ENCODE data around the gene PLTP. TPM values are rescaled to one million over a fixed set of nuclear protein-coding genes. Genes with fewer than 3 reads are reported as not detected.

Gene PLTP
- total RNA-seq, 1 donor from 2014 or later: 97.7 TPM

DNA sequence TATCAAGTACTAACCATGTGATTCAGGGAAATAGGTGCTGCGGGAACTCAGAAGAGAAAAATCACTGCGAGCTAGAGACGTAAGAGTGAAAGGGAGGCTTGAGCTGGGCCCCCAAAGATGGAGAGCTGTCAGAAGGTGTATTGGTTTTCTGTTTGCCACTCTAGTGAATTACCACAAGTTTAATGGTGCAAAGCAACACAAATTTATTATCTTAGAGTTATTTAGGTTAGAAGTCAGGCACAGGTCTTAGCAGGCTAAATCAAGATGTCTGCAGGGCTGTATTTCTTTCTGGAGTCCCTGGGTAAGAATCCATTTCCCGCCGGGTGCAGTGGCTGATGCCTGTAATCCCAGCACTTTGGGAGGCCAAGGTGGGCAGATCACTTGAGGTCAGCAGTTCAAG is 52.0 kb downstream of the PLTP start:
- DNase-seq (no peak), ATAC-seq (no peak)
- intact Hi-C loops (cut with micrococcal nuclease): no loop called here

- no peak for DNase-seq
- intact Hi-C loops (cut with micrococcal nuclease): no loop called here
- peak; percentile 7 for ATAC-seq
Observed at GRCh38 chr20:45857882-45858216, 54.1 kb downstream of the PLTP start.

- intact Hi-C loops (cut with micrococcal nuclease): no loop called here
- ATAC-seq (peak; percentile 99), DNase-seq (peak; percentile 91)
Observed at GRCh38 chr20:45857114-45857881, 54.7 kb downstream of the PLTP start, which contains the start of the genes ACOT8 and ZSWIM3. Gene ACOT8 (minus strand): TSS chr20:45857392. CDS start chr20:45857315, 77 bp downstream. Gene ZSWIM3 (plus strand): TSS chr20:45857614. CDS start chr20:45857826, 212 bp downstream.

DNA sequence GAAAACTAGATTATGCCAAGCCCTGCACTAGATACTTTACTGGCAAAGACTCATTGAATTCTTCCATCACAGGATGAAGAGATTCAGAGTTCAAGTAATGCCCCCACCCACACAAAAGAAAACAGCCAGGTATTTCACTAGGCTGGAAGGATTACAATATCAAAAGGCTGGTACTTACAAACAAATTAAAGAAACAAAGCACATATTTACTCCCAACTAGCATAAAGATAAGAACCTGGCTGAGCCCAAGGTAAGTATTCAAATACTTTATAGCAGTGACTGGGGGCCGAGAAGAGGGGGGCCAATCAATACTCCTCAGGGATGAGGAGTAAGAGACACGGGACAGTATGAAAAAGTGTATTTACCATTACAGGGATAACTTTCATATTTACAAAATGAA is 58.5 kb downstream of the PLTP start:
- intact Hi-C loops (cut with micrococcal nuclease): no loop called here
- ATAC-seq (no peak), DNase-seq (no peak)

- DNase-seq: no peak
- no peak for ATAC-seq
- intact Hi-C loops (cut with micrococcal nuclease): no loop called here
Observed at GRCh38 chr20:45852326-45852725, 59.6 kb downstream of the PLTP start.

DNA sequence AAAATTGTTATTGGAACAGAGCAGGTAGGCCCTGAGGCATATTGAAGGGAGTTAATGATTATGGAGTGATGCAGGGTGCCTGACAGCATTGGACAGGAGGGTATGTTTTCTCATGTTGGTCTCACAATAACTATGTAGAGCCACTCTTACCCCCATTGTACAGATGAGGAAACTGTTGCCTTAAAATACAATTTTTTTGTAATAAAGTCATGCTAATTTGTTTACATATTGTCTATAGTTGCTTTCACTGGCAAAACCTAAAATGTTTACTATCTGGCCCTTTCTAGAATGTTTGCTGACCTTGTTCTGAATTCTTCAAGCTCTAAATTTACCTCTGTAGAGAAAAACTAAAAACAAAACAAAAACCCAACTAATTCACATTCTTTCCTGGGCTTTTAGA is 60.5 kb downstream of the PLTP start:
- ATAC-seq: no peak
- intact Hi-C loops (cut with micrococcal nuclease): no loop called here

DNA sequence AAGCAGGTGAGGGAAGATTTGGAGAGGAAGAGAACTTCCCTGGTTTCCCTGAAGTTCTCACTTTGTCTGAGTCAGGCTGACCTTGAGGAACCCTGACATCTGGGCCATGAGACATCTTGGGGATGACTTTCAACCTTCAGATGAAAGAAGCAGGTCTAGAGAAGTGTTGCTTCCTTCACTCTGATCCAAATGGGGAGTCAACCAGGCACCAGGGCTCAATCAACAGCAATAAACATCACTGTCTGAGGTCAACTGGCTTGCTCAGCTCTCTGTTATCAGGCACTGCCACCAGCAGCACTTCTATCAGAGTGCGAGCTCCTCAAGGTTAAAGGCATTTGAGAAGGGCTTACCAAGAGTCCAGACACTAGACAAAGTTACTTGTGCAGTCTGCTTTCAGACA is 61.0 kb downstream of the PLTP start:
- intact Hi-C loops (cut with micrococcal nuclease): no loop called here
- ATAC-seq: peak; percentile 61
- no peak for DNase-seq

More for the DNA sequence above, 60.5 kb downstream of the PLTP start:
- DNase-seq: no peak

DNA sequence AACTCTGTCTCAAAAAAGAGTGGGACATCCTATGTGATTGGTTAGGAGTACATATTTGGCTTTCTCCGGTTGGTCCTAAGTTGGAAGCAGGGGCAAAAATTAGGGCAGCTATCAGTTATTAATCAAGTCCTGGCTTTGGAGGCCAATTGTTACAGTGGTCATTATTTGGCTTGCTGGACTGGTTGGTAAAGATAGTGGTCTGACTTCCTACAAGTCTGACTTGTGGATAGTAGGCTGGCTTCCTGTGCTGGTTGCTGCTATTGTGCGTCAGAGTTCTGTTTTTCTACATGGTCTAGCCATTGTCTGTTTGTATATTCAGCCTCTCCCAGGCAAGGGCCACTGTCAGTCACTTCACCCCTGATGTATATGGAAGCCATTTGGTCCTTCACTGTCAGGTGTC is 61.7 kb downstream of the PLTP start:
- intact Hi-C loops (cut with micrococcal nuclease): no loop called here

DNA sequence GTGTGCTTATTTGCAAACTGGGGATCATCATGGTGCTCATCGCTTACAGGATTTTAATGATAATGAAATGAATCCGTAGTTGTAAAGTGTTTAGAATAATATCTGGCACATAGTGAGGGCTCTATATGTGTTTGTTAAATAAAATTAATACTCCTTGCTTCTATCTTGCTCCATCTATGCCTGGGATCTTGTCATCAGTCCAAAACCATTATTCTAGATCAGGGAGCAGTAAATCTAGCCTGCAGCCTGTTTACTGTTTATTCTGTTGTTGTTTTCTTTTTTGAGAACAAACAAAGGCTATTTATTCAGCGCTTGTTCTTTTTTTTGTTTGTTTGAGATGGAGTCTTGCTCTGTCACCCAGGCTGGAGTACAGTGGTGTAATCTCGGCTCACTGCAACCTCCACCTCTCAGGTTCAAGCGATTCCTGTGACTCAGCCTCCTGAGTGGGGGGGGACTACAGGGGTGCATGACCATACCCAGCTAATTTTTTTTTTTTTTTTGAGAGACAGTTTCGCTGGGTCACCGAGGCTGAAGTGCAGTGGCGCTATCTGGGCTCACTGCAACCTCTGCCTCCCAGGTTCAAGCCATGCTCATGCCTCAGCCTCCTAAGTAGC is 62.9 kb downstream of the PLTP start:
- no peak for DNase-seq
- no peak for ATAC-seq
- intact Hi-C loops (cut with micrococcal nuclease): no loop called here

More for the DNA sequence above, 61.7 kb downstream of the PLTP start:
- DNase-seq: no peak
- ATAC-seq: no peak

Other genes with a start within 250 kb of the PLTP start
- gene WFDC11, start 241.9 kb downstream of the PLTP start, total RNA-seq: not detected
- not detected for gene WFDC13, start 210.1 kb downstream of the PLTP start, total RNA-seq
- not detected for gene WFDC10B, start 207.1 kb downstream of the PLTP start, total RNA-seq
- gene SPINT4, start 189.8 kb downstream of the PLTP start, total RNA-seq: not detected
- gene WFDC3, start 120.3 kb downstream of the PLTP start, total RNA-seq: not detected
- gene DNTTIP1, start 120.2 kb downstream of the PLTP start, total RNA-seq: 16.2 TPM
- gene UBE2C, start 99.5 kb downstream of the PLTP start, total RNA-seq: 1.0 TPM
- not detected for gene TNNC2, start 84.8 kb downstream of the PLTP start, total RNA-seq
- 21.3 TPM for gene SNX21, start 78.4 kb downstream of the PLTP start, total RNA-seq
- gene ACOT8, start 54.8 kb downstream of the PLTP start, total RNA-seq: 31.9 TPM
- gene ZSWIM3, start 54.5 kb downstream of the PLTP start, total RNA-seq: 1.9 TPM
- 11.9 TPM for gene ZSWIM1, start 30.9 kb downstream of the PLTP start, total RNA-seq
- 1.1 TPM for gene SPATA25, start 24.5 kb downstream of the PLTP start, total RNA-seq
- gene NEURL2, start 20.9 kb downstream of the PLTP start, total RNA-seq: 5.8 TPM
- 123 TPM for gene CTSA, start 20.8 kb downstream of the PLTP start, total RNA-seq
- gene PCIF1, start 22.5 kb upstream of the PLTP start, total RNA-seq: 26.2 TPM
- 10.0 TPM for gene ZNF335, start 60.0 kb upstream of the PLTP start, total RNA-seq
- 0.64 TPM for gene MMP9, start 96.8 kb upstream of the PLTP start, total RNA-seq
- gene SLC12A5, start 117.1 kb upstream of the PLTP start, total RNA-seq: 1.3 TPM
- gene NCOA5, start 177.8 kb upstream of the PLTP start, total RNA-seq: 19.4 TPM
- 6.7 TPM for gene CD40, start 206.2 kb upstream of the PLTP start, total RNA-seq

All from left ventricle myocardium superior (tissue), 1 donor.